HepG2 (cell line): Measurements from ENCODE around the gene DOK4. TPM values are rescaled to one million over a fixed set of nuclear protein-coding genes. Genes with fewer than 3 reads are reported as not detected.

Source experiments
- ATAC-seq: fragments of 200-7000 bp; cut with Tn5 transposase; 3 replicates; pipeline ENCODE4 v1.9.1; 2020; ENCODE audit warnings: mild to moderate bottlenecking, moderate library complexity
- BruUV-seq: library from RNA; stranded (reverse); fragments of 400-500 nt; replicated peaks from 2 replicates; lab custom pipeline; 2021; lab: Mats Ljungman, UMichigan
- CTCF ChIA-PET: fragments of 300-600 bp; formaldehyde crosslinking; extraction: SDS; loops from one replicate; lab custom pipeline; 2021; ENCODE audit warnings: low total read pairs, inconsistent platforms, low intra/inter-chr PET ratio; lab: Yijun Ruan, JAX
- POLR2A ChIA-PET: fragments of 350-600 bp; sonication (Branson Sonifier 250); formaldehyde crosslinking; loops from one replicate; lab custom pipeline; 2020; ENCODE audit warnings: antibody characterized with exemption, inconsistent platforms; lab: Yijun Ruan, JAX
- DNase-seq: peaks from one replicate; pipeline ENCODE4 v3.0.0-alpha.2; 2015; ENCODE audit warnings: low spot score
- FAIRE-seq: peaks from 3 replicates; lab custom pipeline; 2011; peaks lifted over from hg19 to GRCh38; lab: Jason Lieb, UNC
- H2AFZ ChIP-seq: one replicate; pipeline ENCODE4 v1.6.1; 2011; ENCODE audit warnings: low read length, inconsistent platforms
- H3K27ac ChIP-seq: fragments of 300-600 bp; 3 replicates; pipeline ENCODE4 v1.8.0; 2011; ENCODE audit warnings: mixed run types, mild to moderate bottlenecking, mixed read lengths, low read length, inconsistent platforms; ENCODE audit not compliant: insufficient read depth; ENCODE audit errors: extremely low read length
- H3K27me3 ChIP-seq, 2 experiments: fragments of 200-600 bp in 1 of 2; 2 replicates in 1 of 2; 3 replicates in 1 of 2; pipeline versions ENCODE4 v1.6.0 to v1.8.0; 2011; ENCODE audit warnings: low read length in 2 of 2, mild to moderate bottlenecking in 2 of 2, moderate library complexity in 2 of 2, inconsistent platforms in 1 of 2; ENCODE audit not compliant: insufficient read depth in 2 of 2, control insufficient read depth in 1 of 2
- H3K36me3 ChIP-seq, 2 experiments: fragments of 200-600 bp in 1 of 2; replicated peaks in 1 of 2; 2 replicates in 1 of 2; 3 replicates in 1 of 2; pipeline versions ENCODE4 v1.5.1 to v1.8.0; 2011; ENCODE audit warnings: low read length in 2 of 2, inconsistent platforms in 1 of 2; ENCODE audit not compliant: insufficient read depth in 2 of 2, control insufficient read depth in 1 of 2
- H3K4me1 ChIP-seq: 2 replicates; pipeline ENCODE4 v1.5.1; 2012; ENCODE audit warnings: low read length, inconsistent platforms; ENCODE audit not compliant: insufficient read depth
- H3K4me2 ChIP-seq: 2 replicates; pipeline ENCODE4 v1.6.0; 2011; ENCODE audit warnings: low read depth, low read length, inconsistent platforms
- H3K4me3 ChIP-seq, 3 experiments: fragments of 200-600 bp in 1 of 3; sonication (generic), shearing (Covaris generic) in 1 of 3; replicated peaks in 1 of 3; 2 replicates each; pipeline ENCODE4 v1.5.1; 2011 to 2016; ENCODE audit warnings: low read length in 3 of 3, inconsistent platforms in 2 of 3, low read depth in 2 of 3, mild to moderate bottlenecking in 2 of 3, control low read depth in 1 of 3, mixed read lengths in 1 of 3; ENCODE audit not compliant: insufficient read depth in 1 of 3
- H3K79me2 ChIP-seq: one replicate; pipeline ENCODE4 v1.6.1; 2011; ENCODE audit warnings: low read length, inconsistent platforms; ENCODE audit not compliant: insufficient read depth
- H3K9ac ChIP-seq: 2 replicates; pipeline ENCODE4 v1.6.0; 2011; ENCODE audit warnings: mild to moderate bottlenecking, low read depth, low read length, inconsistent platforms; ENCODE audit not compliant: insufficient read depth
- H3K9me3 ChIP-seq: 2 replicates; pipeline ENCODE4 v1.5.1; 2012; ENCODE audit warnings: mild to moderate bottlenecking, low read length
- H4K20me1 ChIP-seq: 2 replicates; pipeline ENCODE4 v1.6.0; 2011; ENCODE audit warnings: inconsistent platforms, mild to moderate bottlenecking, low read length, moderate library complexity; ENCODE audit not compliant: insufficient read depth
- ADNP ChIP-seq: sonication (generic); formaldehyde crosslinking; IDR thresholded peaks from 2 replicates; pipeline ENCODE4 v1.4.0; 2020; ENCODE audit warnings: missing genetic modification reagents
- ARNT2 ChIP-seq: sonication (generic); formaldehyde crosslinking; IDR thresholded peaks from 2 replicates; pipeline ENCODE4 v1.8.0; 2022; ENCODE audit warnings: mild to moderate bottlenecking, low read depth, missing genetic modification reagents, moderate library complexity
- BRF2 ChIP-seq: sonication (generic); formaldehyde crosslinking; IDR thresholded peaks from 2 replicates; pipeline ENCODE4 v1.8.1; 2022; ENCODE audit warnings: mild to moderate bottlenecking, missing genetic modification reagents
- CREB1 ChIP-seq, 2 experiments: fragments of 450-650 bp in 1 of 2; IDR thresholded peaks; 2 replicates each; pipeline ENCODE4 v1.6.1; 2016 to 2017; ENCODE audit warnings: control low read depth in 1 of 2, mild to moderate bottlenecking in 1 of 2, missing compliant biosample characterization in 1 of 2, missing genetic modification characterization in 1 of 2
- ELF1 ChIP-seq: sonication (generic); formaldehyde crosslinking; IDR thresholded peaks from 2 replicates; pipeline ENCODE4 v1.4.0; 2020; ENCODE audit warnings: missing genetic modification reagents
- FOXC1 ChIP-seq: sonication (generic); formaldehyde crosslinking; IDR thresholded peaks from 2 replicates; pipeline ENCODE4 v1.8.0; 2022; ENCODE audit warnings: mild to moderate bottlenecking, missing genetic modification reagents, borderline replicate concordance
- ISL2 ChIP-seq: sonication (generic); formaldehyde crosslinking; IDR thresholded peaks from 2 replicates; pipeline ENCODE4 v1.5.0; 2020; ENCODE audit warnings: missing genetic modification reagents
- KAT7 ChIP-seq: IDR thresholded peaks from 2 replicates; pipeline ENCODE4 v1.6.1; 2018; ENCODE audit warnings: borderline replicate concordance, missing compliant biosample characterization
- RXRB ChIP-seq: IDR thresholded peaks from 2 replicates; pipeline ENCODE4 v1.6.1; 2016; ENCODE audit warnings: borderline replicate concordance, missing genetic modification reagents, missing compliant biosample characterization
- SAFB2 ChIP-seq: sonication (generic); formaldehyde crosslinking; IDR thresholded peaks from 2 replicates; pipeline ENCODE4 v1.5.1; 2020; ENCODE audit warnings: missing genetic modification reagents, low read depth, mild to moderate bottlenecking, borderline replicate concordance
- TEF ChIP-seq: sonication (generic); formaldehyde crosslinking; IDR thresholded peaks from 2 replicates; pipeline ENCODE4 v1.5.0; 2020; ENCODE audit warnings: missing genetic modification reagents
- ZNF282 ChIP-seq: fragments of 450-650 bp; IDR thresholded peaks from 2 replicates; pipeline ENCODE4 v1.6.1; 2018; ENCODE audit not compliant: partially characterized antibody
- ZNF317 ChIP-seq: sonication (generic); formaldehyde crosslinking; IDR thresholded peaks from 2 replicates; pipeline ENCODE4 v1.5.0; 2020; ENCODE audit warnings: mild to moderate bottlenecking, missing genetic modification reagents
- ZNF431 ChIP-seq: sonication (generic); formaldehyde crosslinking; IDR thresholded peaks from 2 replicates; pipeline ENCODE4 v1.9.0; 2022; ENCODE audit warnings: missing genetic modification reagents, low read depth, mild to moderate bottlenecking, borderline replicate concordance
- ZNF441 ChIP-seq: sonication (generic); formaldehyde crosslinking; IDR thresholded peaks from 2 replicates; pipeline ENCODE4 v1.7.0; 2021; ENCODE audit warnings: missing genetic modification reagents, borderline replicate concordance
- ZNF605 ChIP-seq: sonication (generic); formaldehyde crosslinking; IDR thresholded peaks from 2 replicates; pipeline ENCODE4 v1.8.0; 2022; ENCODE audit warnings: mild to moderate bottlenecking, missing genetic modification reagents
- ZNF7 ChIP-seq: IDR thresholded peaks from 2 replicates; pipeline ENCODE4 v1.6.1; 2016; ENCODE audit warnings: missing biosample characterization, missing genetic modification reagents
- ZNF749 ChIP-seq: sonication (generic); formaldehyde crosslinking; IDR thresholded peaks from 2 replicates; pipeline ENCODE4 v1.8.0; 2022; ENCODE audit warnings: mild to moderate bottlenecking, missing genetic modification reagents, moderate library complexity, borderline replicate concordance
- WGBS: methylation state at CpG from one replicate; pipeline ENCODE4 v1.1.6; 2017; ENCODE audit warnings: low lambda C conversion rate; 5-methylcytosine and 5-hydroxymethylcytosine counted together
- in situ Hi-C: cut with HindIII; loops from 2 replicates; pipeline ENCODE4 v1.10.0; 2017; ENCODE audit warnings: low pct_unique_long_range_greater_than_20kb; ENCODE audit not compliant: extremely low pct_ligation_motif_present
- intact Hi-C: fragments of 100-400 bp; cut with micrococcal nuclease; formaldehyde crosslinking; loops from one replicate; pipeline ENCODE4 v1.10.0; 2022; ENCODE audit not compliant: unreplicated experiment
- polyA plus RNA-seq, 8 experiments: library from polyadenylated mRNA; depleted of rRNA in 3 of 8; stranded (reverse) in 7 of 8; unstranded in 1 of 8; fragments of >200 nt; fragmentation: Illumina TruSeq in 4 of 8; extraction: Trizol in 4 of 8; gene quantifications; 2 replicates each; pipeline versions ENCODE4 v1.2.1 to v1.2.3, GENCODE V29; 2011 to 2016; ENCODE audit warnings: low read depth in 4 of 8, missing spikeins in 1 of 8, mixed read lengths in 1 of 8; ENCODE audit not compliant: insufficient read depth in 1 of 8
- total RNA-seq, 5 experiments: library from RNA; depleted of rRNA; stranded (reverse); fragments of >200 nt; fragmentation: Illumina TruSeq; extraction: Trizol; gene quantifications; 2 replicates each; pipeline ENCODE4 v1.2.3, GENCODE V29; 2016; ENCODE audit warnings: low read depth in 1 of 5

DOK4 gene
- total and polyA plus RNA-seq, 2 of the 13 experiments (the other 11 are each of a cell fraction or from before 2014, with no cell fraction given), result 52.7 to 70.0 TPM

GRCh38 chr16:57512296-57513001 is 26.2 kb upstream of the DOK4 start:
- H3K79me2 ChIP-seq, result no peaks in the 10 kb centered on the region
- TF ChIP-seq BRF2 (CRISPR knock-in tag) (no peak), TEF (CRISPR knock-in tag) (no peak), ELF1 (no peak), KAT7 (CRISPR knock-in tag) (no peak), ARNT2 (CRISPR knock-in tag) (no peak), ZNF749 (no peak), SAFB2 (no peak), CREB1 (IDR thresholded peaks at IDR 0.05) (no peak), CREB1 (CRISPR knock-in tag; IDR thresholded peaks at IDR 0.05) (no peak), FOXC1 (CRISPR knock-in tag) (no peak), ZNF7 (no peak), ZNF605 (CRISPR knock-in tag) (no peak), ZNF431 (CRISPR knock-in tag) (no peak), ZNF317 (CRISPR knock-in tag) (no peak), ZNF282 (no peak), ZNF441 (CRISPR knock-in tag) (no peak), ADNP (CRISPR knock-in tag) (no peak), ISL2 (CRISPR knock-in tag) (no peak), RXRB (CRISPR knock-in tag) (no peak)
- no peaks in the 10 kb centered on the region for H4K20me1 ChIP-seq
- POLR2A ChIA-PET, result interaction anchor here (3.5 to 3.7 kb wide), 2 partner anchors 26 to 41 kb away, joined by 12 to 15 read pairs; partner anchors contain the start of gene DOK4
- H3K9ac ChIP-seq, result no peak overlapping the region
- in situ Hi-C loops (no loop called here), intact Hi-C loops (no loop called here)
- no peaks in the 10 kb centered on the region for H3K36me3 ChIP-seq
- H3K27ac ChIP-seq, result no peak overlapping the region
- no TSS peak for BruUV-seq
- H3K4me2 ChIP-seq, result no peak overlapping the region
- no peaks in the 10 kb centered on the region for H3K9me3 ChIP-seq
- ATAC-seq (no peak), FAIRE-seq (no peak), DNase-seq (no peak)
- no peak overlapping the region for H2AFZ ChIP-seq
- WGBS, result 85% methylated on average over 23 of the region's 23 CpGs
- H3K4me1 ChIP-seq, result peaks cover 40% of the 10 kb centered on the region
- H3K4me3 ChIP-seq, result no peak overlapping the region
- CTCF ChIA-PET, result no interaction called here
- H3K27me3 ChIP-seq, result peaks cover 7 to 18% of the 10 kb centered on the region in 2 experiments; a peak in 4 of 5 replicates
